ENCODE measurements around the gene MCU.

The MCU gene

DNA sequence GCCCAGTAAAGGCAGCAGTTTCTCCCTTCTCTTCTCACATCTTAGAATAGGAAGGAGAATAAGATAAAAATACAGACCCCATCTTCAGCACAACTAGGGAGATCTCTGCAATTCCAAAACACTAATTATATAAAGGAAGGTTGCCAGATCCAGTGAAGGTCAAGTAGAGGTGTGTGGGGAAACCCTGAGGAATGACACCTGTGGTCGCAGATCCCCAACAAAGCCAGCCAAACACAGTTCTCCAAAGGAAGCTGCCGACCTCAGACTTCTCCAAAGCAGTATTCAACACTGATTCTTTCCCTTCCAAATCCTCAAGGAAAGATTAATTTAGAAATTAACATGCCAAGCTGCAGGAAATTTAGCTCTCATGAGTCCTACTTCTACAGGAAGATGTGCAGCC, 138.7 kb downstream of the MCU start:
- TF ChIP-seq, protein P1, sequence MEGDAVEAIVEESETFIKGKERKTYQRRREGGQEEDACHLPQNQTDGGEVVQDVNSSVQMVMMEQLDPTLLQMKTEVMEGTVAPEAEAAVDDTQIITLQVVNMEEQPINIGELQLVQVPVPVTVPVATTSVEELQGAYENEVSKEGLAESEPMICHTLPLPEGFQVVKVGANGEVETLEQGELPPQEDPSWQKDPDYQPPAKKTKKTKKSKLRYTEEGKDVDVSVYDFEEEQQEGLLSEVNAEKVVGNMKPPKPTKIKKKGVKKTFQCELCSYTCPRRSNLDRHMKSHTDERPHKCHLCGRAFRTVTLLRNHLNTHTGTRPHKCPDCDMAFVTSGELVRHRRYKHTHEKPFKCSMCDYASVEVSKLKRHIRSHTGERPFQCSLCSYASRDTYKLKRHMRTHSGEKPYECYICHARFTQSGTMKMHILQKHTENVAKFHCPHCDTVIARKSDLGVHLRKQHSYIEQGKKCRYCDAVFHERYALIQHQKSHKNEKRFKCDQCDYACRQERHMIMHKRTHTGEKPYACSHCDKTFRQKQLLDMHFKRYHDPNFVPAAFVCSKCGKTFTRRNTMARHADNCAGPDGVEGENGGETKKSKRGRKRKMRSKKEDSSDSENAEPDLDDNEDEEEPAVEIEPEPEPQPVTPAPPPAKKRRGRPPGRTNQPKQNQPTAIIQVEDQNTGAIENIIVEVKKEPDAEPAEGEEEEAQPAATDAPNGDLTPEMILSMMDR (conservative IDR thresholded peaks at IDR 0.05) = no peak
- no peak overlapping the region for H3K27ac ChIP-seq

DNA sequence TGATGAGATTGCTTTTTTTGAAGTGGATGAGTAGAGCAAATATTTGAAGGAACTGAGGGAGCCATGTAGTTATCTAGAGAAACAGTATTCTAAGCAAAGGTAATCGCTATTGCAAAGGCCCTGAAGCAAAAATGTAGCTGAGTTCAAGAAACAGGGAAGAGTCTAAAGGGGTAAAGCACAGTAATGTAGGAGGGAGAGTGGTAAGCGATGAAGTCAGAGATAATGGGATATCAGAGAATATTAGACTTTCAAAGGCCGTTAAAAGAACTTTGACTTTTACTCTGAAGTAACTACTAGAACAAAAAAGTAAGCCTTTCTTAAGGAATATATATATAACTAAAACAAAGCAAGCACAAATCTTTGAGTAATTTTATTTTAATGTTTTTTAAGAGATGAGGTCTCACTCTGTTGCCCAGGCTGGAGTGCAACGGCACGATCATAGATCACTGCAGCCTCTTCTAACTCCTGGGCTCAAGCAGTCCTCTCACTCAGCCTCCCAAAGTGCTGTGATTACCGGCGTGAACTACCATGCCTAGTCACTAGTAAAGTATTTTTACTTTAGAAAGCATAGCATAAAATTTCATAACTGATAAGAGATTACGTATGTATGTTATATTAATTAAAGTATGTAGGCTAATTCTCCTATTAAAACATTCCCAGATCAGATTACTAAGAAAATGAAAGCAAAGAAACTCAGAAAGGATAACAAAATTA, 139.9 kb downstream of the MCU start:
- TF ChIP-seq, protein P1 (conservative IDR thresholded peaks at IDR 0.05) = no peak
- no peak overlapping the region for H3K27ac ChIP-seq

DNA sequence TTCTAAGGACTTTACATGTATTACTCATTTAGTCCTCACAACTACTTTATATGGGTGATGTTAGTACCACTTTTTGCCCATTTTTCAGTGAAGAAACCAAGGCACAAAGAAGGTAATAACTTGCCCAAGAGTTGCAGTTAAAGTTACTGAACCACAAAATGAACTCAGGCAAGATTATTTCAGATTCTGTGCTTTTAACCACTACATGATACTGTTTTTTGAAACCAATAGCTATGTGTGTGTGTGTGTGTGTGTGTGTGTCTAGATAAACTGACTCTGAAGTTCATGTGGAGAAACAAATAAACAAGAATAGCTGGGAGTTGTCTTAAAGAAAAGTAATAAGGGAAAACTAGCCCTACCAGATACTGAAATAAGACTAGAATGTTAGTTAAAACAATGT, 140.8 kb downstream of the MCU start:
- TF ChIP-seq, protein P1 (conservative IDR thresholded peaks at IDR 0.05) = no peak
- H3K27ac ChIP-seq = no peak overlapping the region

GRCh38 chr10:72834183-72834825, 142.4 kb downstream of the MCU start:
- no peak overlapping the region for H3K27ac ChIP-seq
- TF ChIP-seq, protein P1 (conservative IDR thresholded peaks at IDR 0.05) = peak; percentile 80

- no peak overlapping the region for H3K27ac ChIP-seq
- TF ChIP-seq, protein P1 (conservative IDR thresholded peaks at IDR 0.05) = no peak
These were observed 148.4 kb downstream of the MCU start for GRCh38 chr10:72840319-72840718.

- TF ChIP-seq, protein P1 (conservative IDR thresholded peaks at IDR 0.05) = no peak
- no peak overlapping the region for H3K27ac ChIP-seq
These were observed 149.5 kb downstream of the MCU start for GRCh38 chr10:72841487-72841886.

DNA sequence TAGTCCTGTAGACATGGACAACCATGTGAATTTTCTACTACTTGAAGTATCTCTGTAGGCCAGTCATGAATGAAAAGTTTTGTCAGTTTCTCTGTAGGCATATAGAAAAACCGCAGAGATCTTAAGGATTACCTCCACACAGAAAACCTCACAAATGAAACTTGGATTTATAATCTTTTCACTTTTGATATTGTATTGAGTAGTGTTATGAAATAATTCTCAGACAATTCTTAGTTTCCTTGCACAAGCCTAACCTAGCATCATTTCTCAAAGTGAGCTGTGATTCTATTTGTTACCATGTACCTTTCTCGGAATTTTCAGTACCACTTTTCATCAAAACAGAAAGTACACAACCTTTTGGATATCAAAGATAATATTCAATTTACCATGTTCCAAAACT, 150.2 kb downstream of the MCU start:
- TF ChIP-seq, protein P1 (conservative IDR thresholded peaks at IDR 0.05) = no peak
- no peak overlapping the region for H3K27ac ChIP-seq

Data from VCaP (cell line).